Endothelial cell of umbilical vein (primary cell): ENCODE data around the gene FNBP1. TPM values are rescaled to one million over a fixed set of nuclear protein-coding genes. Genes with fewer than 3 reads are reported as not detected.

Experiments used
- BruUV-seq: library from RNA; stranded (reverse); fragments of 400-500 nt; replicated peaks from 2 replicates; lab custom pipeline; 2021; lab: Mats Ljungman, UMichigan
- CTCF ChIA-PET: fragments of 300-600, 350-600 bp; sonication (Branson Sonifier 250); formaldehyde crosslinking; loops from one replicate; lab custom pipeline; 2021; ENCODE audit warnings: antibody characterized with exemption, inconsistent platforms; lab: Charles Lee
- POLR2A ChIA-PET: fragments of 300-600, 350-600 bp; sonication (Branson Sonifier 250); formaldehyde crosslinking; loops from one replicate; lab custom pipeline; 2021; ENCODE audit warnings: antibody characterized with exemption, inconsistent platforms; lab: Charles Lee
- DNase-seq: peaks from one replicate; pipeline ENCODE4 v3.0.0-alpha.2; 2011; ENCODE audit warnings: low read depth, low spot score
- FAIRE-seq: peaks from 2 replicates; lab custom pipeline; 2011; peaks lifted over from hg19 to GRCh38; lab: Jason Lieb, UNC
- H2AFZ ChIP-seq: 2 replicates; pipeline ENCODE4 v1.6.0; 2012; ENCODE audit warnings: low read depth, low read length, control low read depth, inconsistent platforms
- H3K27ac ChIP-seq: 2 replicates; pipeline ENCODE4 v1.5.1; 2011; ENCODE audit warnings: low read depth, mild to moderate bottlenecking, control low read depth, low read length, moderate library complexity; ENCODE audit not compliant: insufficient read depth
- H3K27me3 ChIP-seq, 2 experiments: 2 replicates each; pipeline versions ENCODE4 v1.6.0 to v1.6.1; 2011; ENCODE audit warnings: low read length in 2 of 2, mixed read lengths in 1 of 2; ENCODE audit not compliant: control insufficient read depth in 2 of 2, insufficient read depth in 2 of 2
- H3K36me3 ChIP-seq, 2 experiments: 2 replicates in 1 of 2; 3 replicates in 1 of 2; pipeline ENCODE4 v1.5.1; 2011; ENCODE audit warnings: low read length in 2 of 2, mild to moderate bottlenecking in 1 of 2, moderate library complexity in 1 of 2; ENCODE audit not compliant: control insufficient read depth in 2 of 2, insufficient read depth in 2 of 2; ENCODE audit errors: extremely low read depth in 1 of 2
- H3K4me1 ChIP-seq: 3 replicates; pipeline ENCODE4 v1.5.1; 2011; ENCODE audit warnings: mild to moderate bottlenecking, low read length; ENCODE audit not compliant: control insufficient read depth, insufficient read depth; ENCODE audit errors: extremely low read depth
- H3K4me2 ChIP-seq: 2 replicates; pipeline ENCODE4 v1.6.1; 2011; ENCODE audit warnings: low read length, control low read depth, mixed read lengths; ENCODE audit not compliant: insufficient read depth
- H3K4me3 ChIP-seq, 3 experiments: fragments of 200-600 bp in 1 of 3; sonication (generic), shearing (Covaris generic) in 1 of 3; replicated peaks in 1 of 3; 2 replicates each; pipeline ENCODE4 v1.5.1; 2011 to 2016; ENCODE audit warnings: control low read depth in 3 of 3, low read length in 3 of 3, mild to moderate bottlenecking in 2 of 3, inconsistent platforms in 1 of 3, low read depth in 1 of 3, moderate library complexity in 1 of 3; ENCODE audit not compliant: insufficient read depth in 1 of 3
- H3K79me2 ChIP-seq: 2 replicates; pipeline ENCODE4 v1.6.0; 2012; ENCODE audit warnings: low read length, inconsistent platforms; ENCODE audit not compliant: control insufficient read depth, insufficient read depth
- H3K9ac ChIP-seq: replicated peaks from 2 replicates; pipeline ENCODE3; 2011; ENCODE audit warnings: low read length, control low read depth; ENCODE audit not compliant: insufficient read depth; ENCODE audit errors: extremely low read depth
- H3K9me1 ChIP-seq: replicated peaks from 3 replicates; pipeline ENCODE4 v1.6.0; 2011; ENCODE audit warnings: mild to moderate bottlenecking, low read length; ENCODE audit not compliant: control insufficient read depth, insufficient read depth; ENCODE audit errors: extremely low read depth
- H3K9me3 ChIP-seq: replicated peaks from 2 replicates; pipeline ENCODE4 v1.5.1; 2012; ENCODE audit warnings: low read length, inconsistent platforms; ENCODE audit not compliant: control insufficient read depth, insufficient read depth
- H4K20me1 ChIP-seq: replicated peaks from 2 replicates; pipeline ENCODE3; 2011; ENCODE audit warnings: mild to moderate bottlenecking, low read length; ENCODE audit not compliant: control insufficient read depth, insufficient read depth; ENCODE audit errors: extremely low read depth
- FOS ChIP-seq: IDR thresholded peaks from 2 replicates; pipeline ENCODE4 v1.6.1; 2011; ENCODE audit warnings: mild to moderate bottlenecking, low read length, moderate library complexity, borderline replicate concordance; ENCODE audit not compliant: insufficient read depth
- GATA2 ChIP-seq: IDR thresholded peaks from 2 replicates; pipeline ENCODE4 v1.7.0; 2011; ENCODE audit warnings: low read depth, mild to moderate bottlenecking, moderate library complexity, mixed read lengths, low read length; ENCODE audit not compliant: insufficient read length, insufficient read depth
- MAX ChIP-seq: IDR thresholded peaks from 2 replicates; pipeline ENCODE4 v1.6.1; 2011; ENCODE audit not compliant: insufficient read depth, insufficient read length
- POLR2AphosphoS5 ChIP-seq: IDR thresholded peaks from 2 replicates; pipeline ENCODE4 v1.6.1; 2012; ENCODE audit warnings: low read depth, mild to moderate bottlenecking, control low read depth, low read length, moderate library complexity; ENCODE audit not compliant: insufficient read depth
- dilution Hi-C: fragments of 300-500 bp; cut with MboI; formaldehyde crosslinking; loops from one replicate; pipeline ENCODE4 v1.15.0; 2019; ENCODE audit warnings: low sequenced_read_pairs; ENCODE audit not compliant: extremely low pct_ligation_motif_present
- intact Hi-C: fragments of 100-400 bp; cut with micrococcal nuclease; formaldehyde crosslinking; loops from one replicate; pipeline ENCODE4 v1.10.0; 2022
- polyA plus RNA-seq, 4 experiments: library from polyadenylated mRNA; depleted of rRNA in 3 of 4; stranded (reverse) in 3 of 4; unstranded in 1 of 4; fragments of >200 nt; gene quantifications; 2 replicates each; pipeline versions ENCODE4 v1.2.1 to v1.2.3, GENCODE V29; 2011 to 2012; ENCODE audit warnings: missing spikeins in 1 of 4
- total RNA-seq: library from RNA; stranded (reverse); gene quantifications from 2 replicates; pipeline ENCODE4 v1.2.3, GENCODE V29; 2021

Gene FNBP1
- total and polyA plus RNA-seq, 2 donors (not counting 3 experiments of a cell fraction or from before 2014, with no cell fraction given): 10.9 to 43.9 TPM

GRCh38 chr9:129904734-129905133 is 138.3 kb downstream of the FNBP1 start:
- no peaks in the 10 kb centered on the region for H3K27me3 ChIP-seq
- BruUV-seq: no TSS peak
- H3K79me2 ChIP-seq: no peaks in the 10 kb centered on the region
- FAIRE-seq: no peak
- CTCF ChIA-PET: interaction anchor here (0.8 to 3.7 kb wide), 5 partner anchors 10 to 140 kb away, joined by 3 to 11 read pairs (median 3); no protein-coding TSS in a partner anchor
- H4K20me1 ChIP-seq: no peaks in the 10 kb centered on the region
- no peaks in the 10 kb centered on the region for H3K9me3 ChIP-seq
- H3K4me3 ChIP-seq: no peak overlapping the region
- H2AFZ ChIP-seq: no peak overlapping the region
- no peak for DNase-seq
- POLR2A ChIA-PET: no interaction called here
- no peak overlapping the region for H3K9ac ChIP-seq
- no peak overlapping the region for H3K27ac ChIP-seq
- H3K9me1 ChIP-seq: no peaks in the 10 kb centered on the region
- TF ChIP-seq POLR2AphosphoS5 (no peak), GATA2 (no peak), MAX (no peak)
- H3K4me1 ChIP-seq: peaks cover 3% of the 10 kb centered on the region
- H3K4me2 ChIP-seq: no peak overlapping the region
- dilution Hi-C loops: no loop called here
- intact Hi-C loops: no loop called here
- H3K36me3 ChIP-seq: peaks cover 0 to 21% of the 10 kb centered on the region in 2 experiments

- dilution Hi-C loops: no loop called here
Observed at GRCh38 chr9:129902740-129903134, 140.3 kb downstream of the FNBP1 start.

More at GRCh38 chr9:129902740-129903134, 140.3 kb downstream of the FNBP1 start:
- H3K27me3 ChIP-seq: no peaks in the 10 kb centered on the region
- POLR2A ChIA-PET: interaction anchor here (0.6 kb wide), 1 partner anchor 83 kb away, joined by 8 read pairs; no protein-coding TSS in a partner anchor
- DNase-seq (no peak), FAIRE-seq (no peak)
- TF ChIP-seq POLR2AphosphoS5 (no peak), FOS (no peak)
- H3K9me1 ChIP-seq: no peaks in the 10 kb centered on the region
- intact Hi-C loops: no loop called here
- H3K9ac ChIP-seq: no peak overlapping the region
- no peak overlapping the region for H3K27ac ChIP-seq
- BruUV-seq: no TSS peak
- H4K20me1 ChIP-seq: no peaks in the 10 kb centered on the region
- H3K36me3 ChIP-seq: peaks cover 0 to 22% of the 10 kb centered on the region in 2 experiments
- H3K79me2 ChIP-seq: no peaks in the 10 kb centered on the region
- H3K4me2 ChIP-seq: no peak overlapping the region
- CTCF ChIA-PET: interaction anchor here (1.5 kb wide), 1 partner anchor 10 kb away, joined by 4 read pairs; no protein-coding TSS in a partner anchor
- no peak overlapping the region for H3K4me3 ChIP-seq
- peaks cover 5% of the 10 kb centered on the region for H3K4me1 ChIP-seq
- no peaks in the 10 kb centered on the region for H3K9me3 ChIP-seq
- no peak overlapping the region for H2AFZ ChIP-seq
